Right atrium auricular region (tissue), 2 donors: ENCODE measurements around the gene MEIS3. TPM values are rescaled to one million over a fixed set of nuclear protein-coding genes. Genes with fewer than 3 reads are reported as not detected.

ENCODE experiments used
- DNase-seq: peaks from one replicate; pipeline ENCODE4 v3.0.0-alpha.2; 2019; ENCODE audit warnings: low spot score
- H3K27ac ChIP-seq, 2 donors: fragments of 200-600 bp; sonication (generic); 1 replicate in 1 of 2; 2 replicates in 1 of 2; pipeline ENCODE4 v1.5.1; 2016 to 2019
- H3K27me3 ChIP-seq, 2 donors: fragments of 200-600 bp; sonication (generic); one replicate each; pipeline versions ENCODE4 v1.5.1 to v1.6.0; 2017 to 2019
- H3K36me3 ChIP-seq: fragments of 200-600 bp; sonication (generic); one replicate; pipeline ENCODE4 v1.5.1; 2016
- H3K4me1 ChIP-seq, 2 donors: fragments of 200-600 bp; sonication (generic); one replicate each; pipeline versions ENCODE4 v1.5.1 to v1.6.0; 2017 to 2019
- H3K4me3 ChIP-seq, 2 donors: fragments of 200-600 bp; sonication (generic); 1 replicate in 1 of 2; 2 replicates in 1 of 2; pipeline ENCODE4 v1.5.1; 2017 to 2019; ENCODE audit warnings: mild to moderate bottlenecking in 1 of 2, moderate library complexity in 1 of 2
- H3K9me3 ChIP-seq, 2 donors: fragments of 200-600 bp; sonication (generic); one replicate each; pipeline ENCODE4 v1.5.1; 2019
- CTCF ChIP-seq, 2 donors: fragments of 200-600 bp; sonication (generic); IDR thresholded peaks; one replicate each; pipeline ENCODE4 v1.5.1; 2019; ENCODE audit warnings: antibody characterized with exemption in 2 of 2
- total RNA-seq, 2 donors: library from RNA; depleted of rRNA; stranded (reverse); fragments of >200 nt; gene quantifications; one replicate each; pipeline ENCODE4 v1.1.0, GENCODE V29; 2016

MEIS3 gene
- total RNA-seq, 2 donors from 2014 or later: 6.3 to 9.2 TPM

GRCh38 chr19:47362321-47362720 lies 57.0 kb downstream of the MEIS3 start:
- no peak for TF ChIP-seq CTCF (IDR thresholded peaks at IDR 0.05)
- H3K27ac ChIP-seq: no peak overlapping the region
- no peaks in the 10 kb centered on the region for H3K4me1 ChIP-seq
- H3K27me3 ChIP-seq: no peaks in the 10 kb centered on the region
- no peak for DNase-seq
- H3K4me3 ChIP-seq: no peak overlapping the region
- no peaks in the 10 kb centered on the region for H3K9me3 ChIP-seq
- peaks cover 98% of the 10 kb centered on the region for H3K36me3 ChIP-seq

GRCh38 chr19:47358936-47359335 lies 60.4 kb downstream of the MEIS3 start:
- no peaks in the 10 kb centered on the region for H3K9me3 ChIP-seq
- no peak for TF ChIP-seq CTCF (IDR thresholded peaks at IDR 0.05)
- no peaks in the 10 kb centered on the region for H3K4me1 ChIP-seq
- H3K27ac ChIP-seq: no peak overlapping the region
- H3K4me3 ChIP-seq: no peak overlapping the region
- DNase-seq: no peak
- peaks cover 99% of the 10 kb centered on the region for H3K36me3 ChIP-seq
- no peaks in the 10 kb centered on the region for H3K27me3 ChIP-seq

- H3K27ac ChIP-seq: no peak overlapping the region
- DNase-seq: no peak
- H3K4me1 ChIP-seq: no peaks in the 10 kb centered on the region
- no peak overlapping the region for H3K4me3 ChIP-seq
- no peak for TF ChIP-seq CTCF (IDR thresholded peaks at IDR 0.05)
- no peaks in the 10 kb centered on the region for H3K9me3 ChIP-seq
- peaks cover 98% of the 10 kb centered on the region for H3K36me3 ChIP-seq
- H3K27me3 ChIP-seq: no peaks in the 10 kb centered on the region
Measured at GRCh38 chr19:47357788-47358680, 61.3 kb downstream of the MEIS3 start.

- peaks cover 91% of the 10 kb centered on the region for H3K36me3 ChIP-seq
- H3K9me3 ChIP-seq: no peaks in the 10 kb centered on the region
- TF ChIP-seq CTCF (IDR thresholded peaks at IDR 0.05): no peak
- no peaks in the 10 kb centered on the region for H3K4me1 ChIP-seq
- H3K4me3 ChIP-seq: no peak overlapping the region
- DNase-seq: no peak
- H3K27ac ChIP-seq: no peak overlapping the region
- H3K27me3 ChIP-seq: no peaks in the 10 kb centered on the region
Measured at GRCh38 chr19:47356900-47357299, 62.4 kb downstream of the MEIS3 start.

GRCh38 chr19:47353307-47353712 lies 66.0 kb downstream of the MEIS3 start:
- DNase-seq: no peak
- Histone ChIP-seq H3K4me3 (no peak overlapping the region), H3K36me3 (peaks cover 55% of the 10 kb centered on the region)

More at GRCh38 chr19:47353307-47353712, 66.0 kb downstream of the MEIS3 start:
- H3K4me1 ChIP-seq: peaks cover 0 to 14% of the 10 kb centered on the region in 2 donors
- H3K27me3 ChIP-seq: no peaks in the 10 kb centered on the region
- no peaks in the 10 kb centered on the region for H3K9me3 ChIP-seq
- H3K27ac ChIP-seq: no peak overlapping the region
- TF ChIP-seq CTCF (IDR thresholded peaks at IDR 0.05): no peak

Other genes with a start within 250 kb of the MEIS3 start
- gene BBC3, start 188.3 kb downstream of the MEIS3 start, total RNA-seq: 1 to 10 TPM; 2.5 to 2.9 TPM
- 10 to 100 TPM in 1 of 2 donors, 1 to 10 TPM in 1; 9.2 to 11.9 TPM for gene CCDC9, start 163.0 kb downstream of the MEIS3 start, total RNA-seq
- 1 to 10 TPM; 1.9 to 7.0 TPM for gene INAFM1, start 144.6 kb downstream of the MEIS3 start, total RNA-seq
- 10 to 100 TPM in 1 of 2 donors, 1 to 10 TPM in 1; 4.6 to 14.3 TPM for gene C5AR1, start 109.7 kb downstream of the MEIS3 start, total RNA-seq
- gene C5AR2, start 87.4 kb downstream of the MEIS3 start, total RNA-seq: 1 to 10 TPM; 1.1 to 3.3 TPM
- 1 to 10 TPM; 5.1 to 8.2 TPM for gene DHX34, start 70.2 kb downstream of the MEIS3 start, total RNA-seq
- under 1 TPM; 0.28 to 0.37 TPM for gene SLC8A2, start 52.4 kb upstream of the MEIS3 start, total RNA-seq
- gene KPTN, start 64.7 kb upstream of the MEIS3 start, total RNA-seq: 1 to 10 TPM; 2.8 to 2.9 TPM
- gene NAPA, start 95.5 kb upstream of the MEIS3 start, total RNA-seq: 100 to 1,000 TPM; 127 to 213 TPM
- gene ZNF541, start 153.6 kb upstream of the MEIS3 start, total RNA-seq: under 1 TPM in 1 of 2 donors, not detected in 1; 0.20 TPM
- gene BICRA, start 189.6 kb upstream of the MEIS3 start, total RNA-seq: 10 to 100 TPM in 1 of 2 donors, 1 to 10 TPM in 1; 7.0 to 12.6 TPM